ENCODE data around the gene FAM163B. TPM values are rescaled to one million over a fixed set of nuclear protein-coding genes. Genes with fewer than 3 reads are reported as not detected.

Gene FAM163B
- polyA plus RNA-seq (not detected in 3 replicates), polyA minus RNA-seq (not detected in 3 replicates)
- not detected for polyA plus RNA-seq (2011; ENCODE audit: low read depth)
- not detected in 2 replicates for polyA plus RNA-seq (2011; cell fraction: cytosol; rRNA removed)
- not detected in 2 replicates for polyA plus RNA-seq (2011; cell fraction: nucleus; rRNA removed)
- not detected in 2 replicates for polyA plus RNA-seq (2012; ENCODE audit: low replicate concordance)
- polyA minus RNA-seq (2011; cell fraction: cytosol; rRNA and poly(A)+ RNA removed), result not detected
- polyA minus RNA-seq (2011; cell fraction: nucleus; rRNA and poly(A)+ RNA removed), result not detected in 2 replicates

- dilution Hi-C loops (cut with MboI; ENCODE audit: extremely low pct_ligation_motif_present, low sequenced_read_pairs), result no loop called here
- no peak within 1 kb of the TSS for H3K27ac ChIP-seq (ENCODE audit: control insufficient read depth, insufficient read depth, low read length)
- no peak for TF ChIP-seq EZH2 (IDR thresholded peaks at IDR 0.05; ENCODE audit: low read length)
- TF ChIP-seq CTCF (optimal IDR thresholded peaks at IDR 0.05 in 1 of 3, IDR thresholded peaks at IDR 0.05 in 1 of 3, conservative IDR thresholded peaks at IDR 0.05 in 1 of 3; ENCODE audit: extremely low read depth in 1 of 3, insufficient read depth in 2 of 3, low read length in 3 of 3), result no peak
- H3K4me3 ChIP-seq (ENCODE audit: control insufficient read depth in 2 of 3, extremely low read depth in 1 of 3, insufficient read depth in 2 of 3, low read depth in 1 of 3, low read length in 3 of 3), result no peak within 1 kb of the TSS
- DNase-seq (ENCODE audit: low read depth, low spot score) (no peak), FAIRE-seq (no peak)
- no peak within 1 kb of the TSS for H3K4me2 ChIP-seq (ENCODE audit: control insufficient read depth, extremely low read depth, insufficient read depth, low read depth, low read length)
- H4K20me1 ChIP-seq (ENCODE audit: control insufficient read depth, extremely low read depth, insufficient read depth, low read length), result no peaks in the 10 kb centered on the region
- no peak within 1 kb of the TSS for H3K9ac ChIP-seq (ENCODE audit: control insufficient read depth, extremely low read depth, insufficient read depth, low read length)
- H3K4me1 ChIP-seq (ENCODE audit: control insufficient read depth, extremely low read depth, insufficient read depth, low read length), result no peaks in the 10 kb centered on the region
- H3K9me1 ChIP-seq (ENCODE audit: control insufficient read depth, extremely low read depth, insufficient read depth, low read length), result no peaks in the 10 kb centered on the region
- no peaks in the 10 kb centered on the region for H3K9me3 ChIP-seq (ENCODE audit: control insufficient read depth, low read depth, low read length)
- no peaks in the 10 kb centered on the region for H3K36me3 ChIP-seq (ENCODE audit: control insufficient read depth in 2 of 2, extremely low read depth in 1 of 2, insufficient read depth in 2 of 2, low read length in 2 of 2)
- peaks cover 74% of the 10 kb centered on the region for H3K27me3 ChIP-seq (ENCODE audit: control insufficient read depth, extremely low read depth, insufficient read depth, low read length)
- no peak within 1 kb of the TSS for H2AFZ ChIP-seq (ENCODE audit: control insufficient read depth, low read length)
- no peaks in the 10 kb centered on the region for H3K79me2 ChIP-seq (ENCODE audit: control insufficient read depth, insufficient read depth, low read length)
These were observed at the start of gene FAM163B for GRCh38 chr9:133609311-133610098. Gene FAM163B, minus strand, starts transcription at chr9:133609389. Its CDS starts 29,166 bp downstream, at chr9:133580223.

DNA sequence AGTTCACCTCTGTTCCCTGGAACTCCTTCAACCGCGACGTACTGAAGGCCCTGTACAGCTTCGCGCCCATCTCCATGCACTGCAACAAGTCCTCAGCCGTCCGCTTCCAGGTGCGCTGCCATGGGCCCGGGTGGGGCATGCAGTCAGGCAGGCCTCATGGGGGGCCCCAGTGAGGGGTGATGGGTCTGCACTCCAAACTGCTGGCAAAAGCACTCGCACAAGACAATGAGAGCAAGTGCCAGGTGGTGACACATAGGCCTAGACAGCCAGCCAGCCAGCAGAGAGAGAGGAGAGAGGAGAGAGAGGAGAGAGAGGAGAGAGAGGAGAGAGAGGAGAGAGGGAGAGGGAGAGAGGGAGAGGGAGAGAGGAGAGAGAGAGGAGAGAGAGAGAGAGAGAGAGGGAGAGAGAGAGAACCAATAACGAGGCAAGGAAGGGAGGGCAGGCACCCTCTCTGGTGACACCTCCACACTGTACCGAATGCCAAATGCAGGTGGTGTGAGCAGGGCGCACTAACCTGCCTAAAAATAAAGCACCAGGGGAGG, 48.0 kb upstream of the FAM163B start:
- Histone ChIP-seq H2AFZ (ENCODE audit: control insufficient read depth, low read length) (no peak overlapping the region), H3K9me3 (ENCODE audit: control insufficient read depth, low read depth, low read length) (no peaks in the 10 kb centered on the region), H3K27ac (ENCODE audit: control insufficient read depth, insufficient read depth, low read length) (no peak overlapping the region), H3K4me3 (ENCODE audit: control insufficient read depth in 2 of 3, extremely low read depth in 1 of 3, insufficient read depth in 2 of 3, low read depth in 1 of 3, low read length in 3 of 3) (no peak overlapping the region), H3K36me3 (ENCODE audit: control insufficient read depth in 2 of 2, extremely low read depth in 1 of 2, insufficient read depth in 2 of 2, low read length in 2 of 2) (no peaks in the 10 kb centered on the region), H3K9ac (ENCODE audit: control insufficient read depth, extremely low read depth, insufficient read depth, low read length) (no peak overlapping the region), H3K4me1 (ENCODE audit: control insufficient read depth, extremely low read depth, insufficient read depth, low read length) (peaks cover 5% of the 10 kb centered on the region), H3K4me2 (ENCODE audit: control insufficient read depth, extremely low read depth, insufficient read depth, low read depth, low read length) (no peak overlapping the region), H3K79me2 (ENCODE audit: control insufficient read depth, insufficient read depth, low read length) (no peaks in the 10 kb centered on the region), H3K27me3 (ENCODE audit: control insufficient read depth, extremely low read depth, insufficient read depth, low read length) (peaks cover 75% of the 10 kb centered on the region), H3K9me1 (ENCODE audit: control insufficient read depth, extremely low read depth, insufficient read depth, low read length) (no peaks in the 10 kb centered on the region), H4K20me1 (ENCODE audit: control insufficient read depth, extremely low read depth, insufficient read depth, low read length) (no peaks in the 10 kb centered on the region)
- TF ChIP-seq CTCF (optimal IDR thresholded peaks at IDR 0.05 in 1 of 3, IDR thresholded peaks at IDR 0.05 in 1 of 3, conservative IDR thresholded peaks at IDR 0.05 in 1 of 3; ENCODE audit: extremely low read depth in 1 of 3, insufficient read depth in 2 of 3, low read length in 3 of 3) (no peak), EZH2 (IDR thresholded peaks at IDR 0.05; ENCODE audit: low read length) (peak; percentile 49)
- no peak for DNase-seq (ENCODE audit: low read depth, low spot score)
- no peak for FAIRE-seq
- dilution Hi-C loops (cut with MboI; ENCODE audit: extremely low pct_ligation_motif_present, low sequenced_read_pairs), result no loop called here

All from keratinocyte (primary cell).